ENCODE results near the gene IL1F10.

Gene IL1F10

GRCh38 chr2:113124181-113124961 lies 56.6 kb downstream of the IL1F10 start:
- TF ChIP-seq CTCF (conservative IDR thresholded peaks at IDR 0.05; ENCODE audit: low read length): no peak
- no peak overlapping the region for H3K4me3 ChIP-seq (ENCODE audit: low read length)
- peak; percentile 33 for DNase-seq (ENCODE audit: low read depth)

Measured in AG10803 (cell line).